ENCODE results near the gene GYS2.

Gene GYS2

DNA sequence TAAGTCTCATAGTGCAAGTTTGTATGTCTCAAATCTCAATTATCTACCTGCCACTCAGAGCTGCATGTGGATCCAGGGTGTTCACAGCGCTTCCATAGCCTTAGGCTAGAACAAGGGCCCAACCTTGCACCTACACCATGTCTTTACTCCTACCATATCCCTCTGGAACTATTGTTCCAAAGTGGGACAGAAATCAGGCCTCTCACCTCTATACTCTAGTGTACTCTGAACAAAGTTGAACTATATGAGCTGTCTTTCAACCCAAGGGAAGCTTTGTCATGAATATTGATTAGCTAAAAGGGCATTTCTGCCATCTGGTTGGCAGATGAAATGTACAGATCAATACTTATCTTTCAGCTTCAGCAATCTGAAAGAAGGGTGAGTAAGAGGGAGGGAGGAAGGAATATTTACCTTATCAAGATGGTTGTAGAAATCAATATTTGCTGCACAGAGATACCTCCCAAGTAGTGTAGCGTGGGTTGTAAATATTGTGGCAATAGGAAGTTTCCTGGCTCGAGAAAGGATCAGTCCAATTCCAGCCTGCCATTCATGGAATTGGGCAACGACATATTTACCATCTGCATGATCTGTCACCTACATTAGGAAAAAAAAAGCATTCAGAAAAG, 30.8 kb downstream of the GYS2 start:
- in situ Hi-C loops (cut with HindIII; ENCODE audit: low sequenced_read_pairs): no loop called here
- no peak overlapping the region for H3K4me3 ChIP-seq (ENCODE audit: low read depth, low read length)
- TF ChIP-seq, protein P1, sequence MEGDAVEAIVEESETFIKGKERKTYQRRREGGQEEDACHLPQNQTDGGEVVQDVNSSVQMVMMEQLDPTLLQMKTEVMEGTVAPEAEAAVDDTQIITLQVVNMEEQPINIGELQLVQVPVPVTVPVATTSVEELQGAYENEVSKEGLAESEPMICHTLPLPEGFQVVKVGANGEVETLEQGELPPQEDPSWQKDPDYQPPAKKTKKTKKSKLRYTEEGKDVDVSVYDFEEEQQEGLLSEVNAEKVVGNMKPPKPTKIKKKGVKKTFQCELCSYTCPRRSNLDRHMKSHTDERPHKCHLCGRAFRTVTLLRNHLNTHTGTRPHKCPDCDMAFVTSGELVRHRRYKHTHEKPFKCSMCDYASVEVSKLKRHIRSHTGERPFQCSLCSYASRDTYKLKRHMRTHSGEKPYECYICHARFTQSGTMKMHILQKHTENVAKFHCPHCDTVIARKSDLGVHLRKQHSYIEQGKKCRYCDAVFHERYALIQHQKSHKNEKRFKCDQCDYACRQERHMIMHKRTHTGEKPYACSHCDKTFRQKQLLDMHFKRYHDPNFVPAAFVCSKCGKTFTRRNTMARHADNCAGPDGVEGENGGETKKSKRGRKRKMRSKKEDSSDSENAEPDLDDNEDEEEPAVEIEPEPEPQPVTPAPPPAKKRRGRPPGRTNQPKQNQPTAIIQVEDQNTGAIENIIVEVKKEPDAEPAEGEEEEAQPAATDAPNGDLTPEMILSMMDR (IDR thresholded peaks at IDR 0.05; ENCODE audit: low read depth, low read length): no peak
- no peak for DNase-seq (ENCODE audit: low read depth, low spot score)

DNA sequence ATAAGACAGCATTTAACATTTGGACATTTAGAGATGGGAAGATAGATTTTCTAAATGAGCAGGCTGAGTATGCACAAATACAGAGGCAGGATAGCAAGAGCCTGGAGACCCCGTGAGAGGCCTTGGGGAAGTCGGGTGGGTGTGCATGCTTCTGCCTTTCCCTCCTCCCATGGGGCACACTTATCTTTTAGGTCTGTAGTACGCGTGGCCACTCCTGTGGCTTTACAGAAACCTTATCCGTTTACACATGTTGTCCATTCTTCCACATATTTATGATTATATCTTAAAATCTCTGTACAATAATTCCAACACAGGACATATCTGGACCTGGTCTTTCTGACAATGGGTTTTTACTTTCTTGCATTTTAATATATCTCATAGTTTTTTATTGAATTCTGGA, 33.6 kb downstream of the GYS2 start:
- in situ Hi-C loops (cut with HindIII; ENCODE audit: low sequenced_read_pairs): no loop called here
- DNase-seq (ENCODE audit: low read depth, low spot score): no peak
- no peak overlapping the region for H3K4me3 ChIP-seq (ENCODE audit: low read depth, low read length)
- TF ChIP-seq, protein P1 (IDR thresholded peaks at IDR 0.05; ENCODE audit: low read depth, low read length): no peak

DNA sequence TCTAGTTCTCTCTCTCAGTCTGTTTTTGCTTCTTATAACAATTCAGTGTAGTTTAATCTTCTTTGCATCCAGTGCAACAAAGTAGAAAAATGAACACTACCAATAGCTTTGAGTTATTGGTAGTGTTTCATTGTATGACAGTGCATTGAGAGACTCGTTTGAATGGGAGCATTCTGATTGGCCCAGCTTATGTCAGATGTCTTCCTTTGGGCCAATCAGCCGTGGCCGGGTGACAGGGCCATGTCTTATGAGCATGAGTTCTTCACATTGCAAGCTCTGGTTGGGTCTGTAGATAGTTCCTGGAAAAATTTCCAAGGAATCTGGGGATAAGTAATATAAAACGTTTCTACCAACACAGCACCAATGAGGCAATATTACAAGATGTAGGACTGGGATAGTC, 36.5 kb downstream of the GYS2 start:
- no peak for DNase-seq (ENCODE audit: low read depth, low spot score)
- TF ChIP-seq, protein P1 (IDR thresholded peaks at IDR 0.05; ENCODE audit: low read depth, low read length): no peak
- in situ Hi-C loops (cut with HindIII; ENCODE audit: low sequenced_read_pairs): no loop called here
- H3K4me3 ChIP-seq (ENCODE audit: low read depth, low read length): no peak overlapping the region

DNA sequence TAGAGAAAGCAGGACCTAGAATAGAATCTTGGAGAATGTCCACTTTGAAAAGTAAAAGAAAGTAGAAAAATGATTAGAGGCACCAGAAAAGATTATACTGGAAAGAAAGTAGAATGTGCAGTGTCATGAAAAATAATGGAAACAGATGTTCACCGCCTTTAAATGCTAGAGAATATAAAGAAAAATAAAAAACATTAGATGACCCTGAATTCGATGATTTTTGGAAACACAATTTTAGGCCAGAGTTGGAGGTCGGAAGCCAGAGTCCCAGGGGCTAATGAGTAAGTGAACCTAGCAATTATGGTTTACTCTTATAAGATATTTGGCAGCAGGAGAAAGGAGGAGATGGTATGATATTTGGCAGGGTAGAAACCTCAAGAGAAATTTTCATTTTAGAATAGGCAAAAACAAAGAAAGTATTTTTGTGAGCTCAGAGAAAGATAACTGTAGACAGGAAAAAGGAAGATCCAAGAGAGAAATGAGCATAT, 37.7 kb downstream of the GYS2 start:
- no peak overlapping the region for H3K4me3 ChIP-seq (ENCODE audit: low read depth, low read length)
- in situ Hi-C loops (cut with HindIII; ENCODE audit: low sequenced_read_pairs): no loop called here
- TF ChIP-seq, protein P1 (IDR thresholded peaks at IDR 0.05; ENCODE audit: low read depth, low read length): no peak
- no peak for DNase-seq (ENCODE audit: low read depth, low spot score)

DNA sequence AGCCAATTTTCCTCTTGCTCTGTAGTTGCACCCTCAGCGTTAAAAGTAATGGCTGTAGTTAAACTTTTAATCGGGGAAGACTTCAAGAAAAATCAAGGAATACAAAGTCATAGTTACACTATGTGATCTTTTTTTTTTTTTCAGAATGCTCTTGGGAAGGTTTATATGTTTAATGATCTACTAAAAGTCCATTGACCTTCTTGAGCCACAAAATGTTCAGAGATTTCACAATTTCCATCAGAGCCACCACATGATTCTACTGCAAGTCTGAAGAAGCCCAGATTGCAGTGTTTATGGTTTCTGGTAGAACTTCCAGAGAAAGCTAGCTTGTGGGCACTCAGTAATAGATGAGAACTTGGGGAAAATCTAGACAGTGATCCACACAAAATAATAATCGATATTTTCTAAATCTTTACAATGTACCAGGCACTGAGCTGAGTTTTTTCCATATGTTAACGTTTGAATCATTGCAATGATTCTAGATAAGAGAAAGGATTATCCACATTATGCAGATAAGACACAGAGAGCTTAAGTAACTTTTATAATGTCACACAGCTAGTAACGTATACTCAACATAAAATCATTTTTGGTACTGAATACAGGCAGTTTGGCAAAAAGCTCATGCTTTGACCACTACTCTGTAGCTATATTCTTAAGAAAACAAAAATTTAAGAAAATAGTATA, 38.3 kb downstream of the GYS2 start:
- in situ Hi-C loops (cut with HindIII; ENCODE audit: low sequenced_read_pairs): no loop called here
- no peak for DNase-seq (ENCODE audit: low read depth, low spot score)
- TF ChIP-seq, protein P1 (IDR thresholded peaks at IDR 0.05; ENCODE audit: low read depth, low read length): no peak
- no peak overlapping the region for H3K4me3 ChIP-seq (ENCODE audit: low read depth, low read length)

DNA sequence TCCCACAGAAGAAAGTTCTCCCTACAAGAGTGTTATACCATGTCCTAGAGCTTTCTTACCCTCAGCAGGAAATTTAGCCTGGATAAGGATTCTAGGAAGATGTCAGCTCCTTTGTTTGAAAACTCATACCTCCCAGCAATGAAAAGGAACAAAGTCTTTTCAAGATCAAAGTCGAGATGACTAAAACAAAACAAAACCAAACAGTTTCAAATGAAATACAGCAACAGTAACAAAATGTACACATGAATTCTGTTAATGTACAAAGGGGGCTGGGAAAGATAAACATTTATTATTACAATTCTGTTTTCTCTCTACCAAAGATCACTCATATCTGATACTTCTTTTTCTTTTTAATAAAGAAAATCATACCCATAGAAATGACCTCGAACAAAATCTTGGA, 41.8 kb downstream of the GYS2 start:
- TF ChIP-seq, protein P1 (IDR thresholded peaks at IDR 0.05; ENCODE audit: low read depth, low read length): no peak
- no peak overlapping the region for H3K4me3 ChIP-seq (ENCODE audit: low read depth, low read length)
- DNase-seq (ENCODE audit: low read depth, low spot score): no peak
- in situ Hi-C loops (cut with HindIII; ENCODE audit: low sequenced_read_pairs): no loop called here
